Coronary artery (tissue), 2 donors: ENCODE measurements around the gene CSK.

ENCODE experiments used
- DNase-seq: peaks from one replicate; pipeline ENCODE4 v3.0.0-alpha.2; 2017; ENCODE audit warnings: low spot score
- H3K27ac ChIP-seq, 2 donors: fragments of 200-600 bp; sonication (generic); one replicate each; pipeline ENCODE4 v1.5.1; 2016 to 2019
- H3K4me3 ChIP-seq: fragments of 200-600 bp; sonication (generic); 2 replicates; pipeline ENCODE4 v1.5.1; 2016; ENCODE audit warnings: mild to moderate bottlenecking, moderate library complexity
- CTCF ChIP-seq: fragments of 200-600 bp; sonication (generic); IDR thresholded peaks from one replicate; pipeline ENCODE4 v1.5.1; 2019; ENCODE audit warnings: antibody characterized with exemption

Gene CSK

GRCh38 chr15:74826921-74827320 is 45.0 kb downstream of the CSK start:
- Histone ChIP-seq H3K4me3 (no peak overlapping the region), H3K27ac (no peak overlapping the region)
- no peak for DNase-seq
- TF ChIP-seq CTCF, result no peak

GRCh38 chr15:74827614-74828013 is 45.7 kb downstream of the CSK start:
- H3K27ac ChIP-seq, result no peak overlapping the region
- H3K4me3 ChIP-seq, result no peak overlapping the region
- no peak for DNase-seq
- no peak for TF ChIP-seq CTCF

GRCh38 chr15:74828835-74829234 is 47.0 kb downstream of the CSK start:
- no peak for DNase-seq
- no peak for TF ChIP-seq CTCF
- H3K27ac ChIP-seq, result no peak overlapping the region
- H3K4me3 ChIP-seq, result no peak overlapping the region

GRCh38 chr15:74829486-74829885 is 47.6 kb downstream of the CSK start:
- TF ChIP-seq CTCF, result no peak
- H3K4me3 ChIP-seq, result no peak overlapping the region
- no peak overlapping the region for H3K27ac ChIP-seq
- DNase-seq, result no peak

- TF ChIP-seq CTCF, result no peak
- Histone ChIP-seq H3K4me3 (no peak overlapping the region), H3K27ac (no peak overlapping the region)
- DNase-seq, result no peak
Measured at GRCh38 chr15:74829991-74830390, 48.1 kb downstream of the CSK start.

GRCh38 chr15:74830868-74831267 is 49.0 kb downstream of the CSK start:
- H3K4me3 ChIP-seq, result no peak overlapping the region
- no peak for TF ChIP-seq CTCF
- DNase-seq, result no peak
- H3K27ac ChIP-seq, result no peak overlapping the region

GRCh38 chr15:74831813-74832495 is 50.1 kb downstream of the CSK start:
- no peak for DNase-seq
- Histone ChIP-seq H3K4me3 (no peak overlapping the region), H3K27ac (no peak overlapping the region)
- no peak for TF ChIP-seq CTCF
